IMR-90 (cell line): ENCODE results near the gene FAIM2. TPM values are rescaled to one million over a fixed set of nuclear protein-coding genes. Genes with fewer than 3 reads are reported as not detected.

Source experiments
- ATAC-seq: fragments of 200-7000 bp; cut with Tn5 transposase; 2 replicates; pipeline ENCODE4 v1.9.1; 2020; ENCODE audit warnings: low read depth, mild to moderate bottlenecking, moderate library complexity
- BruUV-seq: library from RNA; stranded (reverse); fragments of 400-500 nt; replicated peaks from 2 replicates; lab custom pipeline; 2021; lab: Mats Ljungman, UMichigan
- CTCF ChIA-PET: fragments of 300-600 bp; formaldehyde crosslinking; extraction: SDS; loops from one replicate; lab custom pipeline; 2021; ENCODE audit warnings: antibody characterized with exemption; lab: Yijun Ruan, JAX
- POLR2A ChIA-PET: fragments of 300-600 bp; sonication (Branson Sonifier 250); formaldehyde crosslinking; loops from one replicate; lab custom pipeline; 2022; ENCODE audit warnings: antibody characterized with exemption; ENCODE audit not compliant: unreplicated experiment; lab: Charles Lee
- DNase-seq: peaks from one replicate; pipeline ENCODE4 v3.0.0; 2013
- H2AFZ ChIP-seq: replicated peaks from 2 replicates; pipeline ENCODE3; 2013; ENCODE audit warnings: low read length, mild to moderate bottlenecking; ENCODE audit not compliant: poor library complexity
- H2AK5ac ChIP-seq: 2 replicates; pipeline ENCODE4 v1.6.1; 2013; ENCODE audit warnings: low read depth, low read length, inconsistent platforms
- H2AK9ac ChIP-seq: replicated peaks from 2 replicates; pipeline ENCODE3; 2013; ENCODE audit warnings: mild to moderate bottlenecking, low read depth, low read length, moderate library complexity; ENCODE audit not compliant: poor library complexity
- H2BK120ac ChIP-seq: 2 replicates; pipeline ENCODE4 v1.6.1; 2013; ENCODE audit warnings: low read depth, low read length, inconsistent platforms
- H2BK15ac ChIP-seq: 3 replicates; pipeline ENCODE4 v1.6.1; 2013; ENCODE audit warnings: low read depth, low read length, inconsistent platforms
- H2BK20ac ChIP-seq: 2 replicates; pipeline ENCODE4 v1.6.1; 2013; ENCODE audit warnings: low read depth, mild to moderate bottlenecking, inconsistent platforms, low read length, moderate library complexity
- H2BK5ac ChIP-seq: 2 replicates; pipeline ENCODE4 v1.6.1; 2013; ENCODE audit warnings: mild to moderate bottlenecking, low read depth, low read length, inconsistent platforms; ENCODE audit not compliant: poor library complexity, severe bottlenecking
- H3K14ac ChIP-seq: replicated peaks from 2 replicates; pipeline ENCODE4 v1.6.1; 2013; ENCODE audit warnings: low read depth, low read length, inconsistent platforms
- H3K18ac ChIP-seq: 2 replicates; pipeline ENCODE4 v1.6.1; 2013; ENCODE audit warnings: low read depth, low read length, control low read depth
- H3K23ac ChIP-seq: 2 replicates; pipeline ENCODE4 v1.6.1; 2013; ENCODE audit warnings: low read depth, low read length, inconsistent platforms
- H3K27ac ChIP-seq: 2 replicates; pipeline ENCODE4 v1.5.1; 2013; ENCODE audit warnings: mild to moderate bottlenecking, control low read depth, low read length; ENCODE audit not compliant: insufficient read depth
- H3K27me3 ChIP-seq: 2 replicates; pipeline ENCODE4 v1.6.1; 2013; ENCODE audit warnings: low read length; ENCODE audit not compliant: control insufficient read depth, insufficient read depth
- H3K36me3 ChIP-seq: 2 replicates; pipeline ENCODE4 v1.6.1; 2013; ENCODE audit warnings: low read length, mixed read lengths; ENCODE audit not compliant: control insufficient read depth, insufficient read depth
- H3K4ac ChIP-seq: 2 replicates; pipeline ENCODE4 v1.6.1; 2013; ENCODE audit warnings: low read depth, low read length, inconsistent platforms
- H3K4me1 ChIP-seq: 2 replicates; pipeline ENCODE4 v1.6.1; 2013; ENCODE audit warnings: low read length, mixed read lengths; ENCODE audit not compliant: control insufficient read depth, insufficient read depth
- H3K4me2 ChIP-seq: 2 replicates; pipeline ENCODE4 v1.6.1; 2013; ENCODE audit warnings: low read depth, mild to moderate bottlenecking, control low read depth, low read length, moderate library complexity
- H3K4me3 ChIP-seq: 2 replicates; pipeline ENCODE4 v1.5.1; 2013; ENCODE audit warnings: low read depth, mild to moderate bottlenecking, control low read depth, low read length, moderate library complexity; ENCODE audit not compliant: insufficient read depth
- H3K56ac ChIP-seq: 2 replicates; pipeline ENCODE4 v1.6.1; 2013; ENCODE audit warnings: low read length, inconsistent platforms; ENCODE audit not compliant: insufficient read depth; ENCODE audit errors: extremely low read depth
- H3K79me1 ChIP-seq, 2 experiments: 2 replicates each; pipeline ENCODE4 v1.6.1; 2013; ENCODE audit warnings: low read length in 2 of 2, inconsistent platforms in 1 of 2, low read depth in 1 of 2
- H3K9ac ChIP-seq: 2 replicates; pipeline ENCODE4 v1.6.1; 2013; ENCODE audit warnings: low read depth, low read length, control low read depth
- H3K9me1 ChIP-seq: 2 replicates; pipeline ENCODE4 v1.6.1; 2013; ENCODE audit warnings: low read length, inconsistent platforms; ENCODE audit not compliant: insufficient read depth
- H3K9me3 ChIP-seq: 2 replicates; pipeline ENCODE4 v1.6.1; 2013; ENCODE audit warnings: low read length; ENCODE audit not compliant: control insufficient read depth, insufficient read depth
- H4K20me1 ChIP-seq: 2 replicates; pipeline ENCODE4 v1.6.1; 2013; ENCODE audit warnings: low read length, inconsistent platforms; ENCODE audit not compliant: insufficient read depth
- H4K5ac ChIP-seq: 2 replicates; pipeline ENCODE4 v1.6.1; 2013; ENCODE audit warnings: mild to moderate bottlenecking, low read depth, low read length, control low read depth
- H4K8ac ChIP-seq, 2 experiments: 2 replicates each; pipeline ENCODE4 v1.6.1; 2013; ENCODE audit warnings: low read depth in 2 of 2, low read length in 2 of 2, control low read depth in 1 of 2, inconsistent platforms in 1 of 2
- H4K91ac ChIP-seq: 2 replicates; pipeline ENCODE4 v1.6.1; 2013; ENCODE audit warnings: low read depth, low read length, inconsistent platforms; ENCODE audit not compliant: insufficient read depth
- BHLHE40 ChIP-seq: fragments of 150-350 bp; IDR thresholded peaks from 2 replicates; pipeline ENCODE4 v1.6.1; 2016; ENCODE audit warnings: mild to moderate bottlenecking, low read depth, low read length
- CHD1 ChIP-seq: IDR thresholded peaks from 2 replicates; pipeline ENCODE4 v1.6.1; 2012; ENCODE audit warnings: low read depth, low read length, improper control_type of control experiment
- CTCF ChIP-seq: conservative IDR thresholded peaks from 2 replicates; pipeline ENCODE4 v1.5.1; 2012; ENCODE audit warnings: mild to moderate bottlenecking, low read depth, low read length, improper control_type of control experiment
- ELK1 ChIP-seq: fragments of 150-350 bp; IDR thresholded peaks from 2 replicates; pipeline ENCODE4 v1.6.1; 2016; ENCODE audit warnings: low read depth, mild to moderate bottlenecking, low read length, moderate library complexity, borderline replicate concordance
- FOS ChIP-seq: fragments of 150-350 bp; IDR thresholded peaks from 2 replicates; pipeline ENCODE4 v1.6.1; 2016; ENCODE audit warnings: low read depth, low read length
- MAZ ChIP-seq: IDR thresholded peaks from 2 replicates; pipeline ENCODE4 v1.6.1; 2012; ENCODE audit warnings: low read depth, mild to moderate bottlenecking, low read length, improper control_type of control experiment, moderate library complexity, borderline replicate concordance
- RCOR1 ChIP-seq: IDR thresholded peaks from 2 replicates; pipeline ENCODE4 v1.6.1; 2012; ENCODE audit warnings: mild to moderate bottlenecking, low read length, improper control_type of control experiment; ENCODE audit not compliant: insufficient replicate concordance
- RFX5 ChIP-seq: IDR thresholded peaks from 2 replicates; pipeline ENCODE4 v1.8.0; 2012; ENCODE audit warnings: low read depth, mild to moderate bottlenecking, low read length, moderate library complexity
- WGBS, 2 experiments: methylation state at CpG; one replicate each; pipeline versions ENCODE4 v1.1.5 to v1.1.7; 2013; ENCODE audit warnings: missing lambda C conversion rate in 2 of 2; ENCODE audit not compliant: insufficient read length in 1 of 2; ENCODE audit errors: extremely low coverage in 2 of 2; 5-methylcytosine and 5-hydroxymethylcytosine counted together
- dilution Hi-C: fragments of 300-500 bp; cut with HindIII; formaldehyde crosslinking; loops from one replicate; pipeline ENCODE4 v1.14.3; 2018; ENCODE audit warnings: low sequenced_read_pairs; ENCODE audit not compliant: unreplicated experiment
- in situ Hi-C: fragments of 300-500 bp; cut with MboI; formaldehyde crosslinking; loops from 3 replicates; pipeline ENCODE4 v1.14.3; 2019; ENCODE audit warnings: low sequenced_read_pairs, inconsistent platforms, mixed read lengths
- intact Hi-C: fragments of 100-400 bp; cut with micrococcal nuclease; formaldehyde crosslinking; loops from 2 replicates; pipeline ENCODE4 v1.10.0; 2022
- polyA plus RNA-seq, 3 experiments: library from polyadenylated mRNA; depleted of rRNA; stranded (reverse); fragments of >200 nt; gene quantifications; 2 replicates each; pipeline ENCODE4 v1.2.3, GENCODE V29; 2012; ENCODE audit warnings: low replicate concordance in 1 of 3
- total RNA-seq: library from RNA; depleted of rRNA; stranded (reverse); fragments of >200 nt; gene quantifications from 2 replicates; pipeline ENCODE4 v1.2.3, GENCODE V29; 2012

Gene FAIM2
- total and polyA plus RNA-seq, 2 of the 4 experiments (the other 2 are of a cell fraction), result 0.72 to 5.3 TPM

- intact Hi-C loops, result no loop called here
- Histone ChIP-seq H3K9me3 (no peaks in the 10 kb centered on the region), H3K4me2 (no peak overlapping the region), H3K23ac (no peak overlapping the region), H3K79me1 (no peaks in the 10 kb centered on the region), H3K9ac (no peak overlapping the region), H2BK120ac (no peak overlapping the region), H3K27me3 (peaks cover 40% of the 10 kb centered on the region), H3K4me3 (no peak overlapping the region), H3K27ac (no peak overlapping the region), H2BK5ac (no peak overlapping the region), H4K20me1 (no peaks in the 10 kb centered on the region), H3K14ac (no peak overlapping the region), H3K56ac (no peak overlapping the region), H4K5ac (no peak overlapping the region), H2BK15ac (no peak overlapping the region), H3K4ac (no peak overlapping the region), H2BK20ac (no peak overlapping the region), H3K18ac (no peak overlapping the region), H2AK5ac (no peak overlapping the region), H3K4me1 (no peaks in the 10 kb centered on the region; the same call in 1 of the 2 replicates), H4K91ac (no peak overlapping the region), H4K8ac (no peak overlapping the region), H2AK9ac (no peak overlapping the region), H3K36me3 (no peaks in the 10 kb centered on the region), H2AFZ (no peak overlapping the region), H3K9me1 (0 out of 2 replicates have a peak, but pooled peaks cover 3% of the 10 kb centered on the region)
- dilution Hi-C loops, result no loop called here
- TF ChIP-seq CHD1 (no peak), RFX5 (no peak), MAZ (no peak), RCOR1 (no peak), ELK1 (no peak), CTCF (no peak), FOS (no peak), BHLHE40 (no peak)
- DNase-seq (no peak), ATAC-seq (no peak)
- BruUV-seq, result no TSS peak
- ChIA-PET POLR2A (no interaction called here), CTCF (no interaction called here)
- WGBS, 2 experiments, result 43% methylated on average over 1 of the region's 13 CpGs; no CpG with 5 or more reads in 1 of the 2 experiments
- in situ Hi-C loops, result no loop called here
Measured at GRCh38 chr12:49948866-49949845, 45.5 kb upstream of the FAIM2 start.
